Cardiac fibroblast (primary cell): ENCODE measurements around the gene TMPRSS9.
"Not testable (repeated sequence)": the region's sequence is repeated elsewhere in the genome, so short reads cannot be mapped to it uniquely, and the experiment has no call there.

Experiments
- DNase-seq, 2 donors: peaks; one replicate each; pipeline versions ENCODE4 v3.0.0 to v3.0.0-alpha.2; 2010; ENCODE audit warnings: low read depth in 2 of 2
- H3K4me3 ChIP-seq, 2 donors: replicated peaks in 1 of 2; 1 replicate in 1 of 2; 2 replicates in 1 of 2; pipeline ENCODE4 v1.5.1; 2011; ENCODE audit warnings: low read depth in 2 of 2, low read length in 2 of 2, mild to moderate bottlenecking in 2 of 2, moderate library complexity in 1 of 2
- CTCF ChIP-seq: IDR thresholded peaks from one replicate; pipeline ENCODE4 v1.5.1; 2011; ENCODE audit warnings: low read depth, mild to moderate bottlenecking, low read length, inconsistent platforms

TMPRSS9 gene

GRCh38 chr19:2394442-2395292 lies 34.6 kb downstream of the TMPRSS9 start:
- DNase-seq = no peak
- H3K4me3 ChIP-seq = no peak overlapping the region
- TF ChIP-seq CTCF = no peak

- not testable (repeated sequence) for DNase-seq, H3K4me3 ChIP-seq
Measured at GRCh38 chr19:2395293-2395829, 35.3 kb downstream of the TMPRSS9 start.

DNA sequence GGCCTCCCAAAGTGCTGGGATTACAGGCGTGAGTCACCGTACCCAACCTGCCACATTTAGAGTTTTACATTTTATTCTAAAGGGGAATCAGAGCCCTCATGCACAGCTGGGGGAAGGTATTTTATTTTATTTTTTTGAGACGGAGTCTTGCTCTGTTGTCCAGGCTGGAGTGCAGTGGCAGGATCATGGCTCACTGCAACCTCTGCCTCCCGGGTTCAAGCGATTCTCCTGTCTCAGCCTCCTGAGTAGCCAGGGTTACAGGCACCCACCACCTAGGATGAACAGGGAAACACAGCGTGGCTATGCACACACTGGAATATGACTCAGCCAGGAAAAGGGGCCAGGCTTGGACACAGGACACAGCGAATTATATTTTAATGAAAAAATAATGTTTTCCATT lies 37.1 kb downstream of the TMPRSS9 start:
- DNase-seq, H3K4me3 ChIP-seq: not testable (repeated sequence)

GRCh38 chr19:2398735-2399305 lies 38.8 kb downstream of the TMPRSS9 start:
- TF ChIP-seq CTCF = no peak
- H3K4me3 ChIP-seq = no peak overlapping the region
- DNase-seq = no peak

- H3K4me3 ChIP-seq = no peak overlapping the region
- no peak for DNase-seq
- no peak for TF ChIP-seq CTCF
Measured at GRCh38 chr19:2399582-2399981, 39.5 kb downstream of the TMPRSS9 start.

DNA sequence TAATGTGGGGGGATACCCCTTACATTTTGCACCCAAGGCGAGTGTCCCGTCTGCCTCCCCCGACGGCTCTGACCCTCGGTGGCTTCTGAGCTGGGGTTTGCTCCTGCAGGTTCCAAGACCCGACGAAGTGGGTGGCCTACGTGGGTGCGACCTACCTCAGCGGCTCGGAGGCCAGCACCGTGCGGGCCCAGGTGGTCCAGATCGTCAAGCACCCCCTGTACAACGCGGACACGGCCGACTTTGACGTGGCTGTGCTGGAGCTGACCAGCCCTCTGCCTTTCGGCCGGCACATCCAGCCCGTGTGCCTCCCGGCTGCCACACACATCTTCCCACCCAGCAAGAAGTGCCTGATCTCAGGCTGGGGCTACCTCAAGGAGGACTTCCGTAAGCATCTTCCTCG lies 48.2 kb downstream of the TMPRSS9 start:
- TF ChIP-seq CTCF = no peak
- H3K4me3 ChIP-seq = no peak overlapping the region
- DNase-seq = no peak

DNA sequence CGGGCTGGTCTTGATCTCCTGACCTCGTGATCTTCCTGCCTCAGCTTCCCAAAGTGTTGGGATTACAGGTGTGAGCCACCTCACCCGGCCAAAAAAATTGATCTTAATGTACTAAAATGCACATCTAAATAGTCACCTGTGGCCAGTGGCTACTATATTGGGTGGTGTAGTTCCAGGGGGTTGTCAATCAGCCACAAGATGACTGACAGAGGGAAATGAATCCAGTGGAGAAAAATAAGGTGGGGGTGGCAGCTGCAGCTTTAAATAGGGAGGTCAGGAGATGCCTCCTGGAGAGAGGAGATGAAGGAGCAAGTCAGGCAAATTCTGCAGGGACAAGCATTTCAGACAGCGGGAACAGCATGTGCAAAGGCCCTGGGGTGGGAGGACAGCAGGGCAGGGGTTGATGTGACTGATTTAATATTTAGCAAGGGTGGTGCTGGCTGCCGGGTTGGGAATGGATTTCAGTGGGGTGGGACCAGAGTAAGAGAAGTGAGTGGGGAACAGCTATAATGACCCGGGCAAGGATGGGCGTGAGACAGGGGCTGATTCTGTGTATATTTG lies 49.4 kb downstream of the TMPRSS9 start:
- no peak overlapping the region for H3K4me3 ChIP-seq
- TF ChIP-seq CTCF = no peak

More for the DNA sequence above, 49.4 kb downstream of the TMPRSS9 start:
- no peak for DNase-seq
